ENCODE data around the gene HOOK1. TPM values are rescaled to one million over a fixed set of nuclear protein-coding genes. Genes with fewer than 3 reads are reported as not detected.

Gene HOOK1
- total RNA-seq, 1 experiment from 2014 or later: 42.0 TPM

GRCh38 chr1:59804301-59804700 is 10.4 kb upstream of the HOOK1 start:
- no peak overlapping the region for H2BK120ac ChIP-seq (ENCODE audit: low read depth, low read length, poor library complexity, severe bottlenecking)
- H2BK5ac ChIP-seq (ENCODE audit: insufficient read length, low read length): no peak overlapping the region
- H2BK20ac ChIP-seq (ENCODE audit: low read depth, low read length, poor library complexity, severe bottlenecking): no peak overlapping the region
- H4K20me1 ChIP-seq (ENCODE audit: control insufficient read depth, insufficient read depth, insufficient read length): no peaks in the 10 kb centered on the region
- H3K4ac ChIP-seq (ENCODE audit: low read depth, low read length): no peak overlapping the region
- no peak overlapping the region for H2BK15ac ChIP-seq (ENCODE audit: low read depth, low read length)
- no peaks in the 10 kb centered on the region for H3K79me2 ChIP-seq (ENCODE audit: insufficient read depth, low read length)
- Mint-ChIP-seq H3K4me1 (no peaks in the 10 kb centered on the region), H3K27me3 (ENCODE audit: low read depth) (peaks cover 3% of the 10 kb centered on the region; the same call in 1 of the 2 replicates), H3K4me3 (no peak overlapping the region), H3K36me3 (ENCODE audit: insufficient read depth in 1 of 3, low read depth in 3 of 3) (no peaks in the 10 kb centered on the region), H3K9me3 (no peaks in the 10 kb centered on the region), H3K27ac (no peak overlapping the region)
- H2AFZ ChIP-seq (ENCODE audit: low read length): no peak overlapping the region
- DNase-seq: no peak
- H4K8ac ChIP-seq (replicated peaks; ENCODE audit: insufficient read length, low read depth, low read length): no peak overlapping the region
- H2AK5ac ChIP-seq (ENCODE audit: insufficient read length, low read length): no peak overlapping the region
- no peak overlapping the region for H3K27ac ChIP-seq (ENCODE audit: insufficient read length, low read depth, low read length)
- H3T11ph ChIP-seq (ENCODE audit: low read length): no peak overlapping the region
- no peaks in the 10 kb centered on the region for H3K4me1 ChIP-seq (ENCODE audit: insufficient read depth, low read length)
- no peak overlapping the region for H3K18ac ChIP-seq (ENCODE audit: insufficient read length, low read depth, low read length)
- H3K56ac ChIP-seq (ENCODE audit: insufficient read length, low read depth, low read length): no peak overlapping the region
- H3K14ac ChIP-seq (ENCODE audit: insufficient read depth, low read length): no peak overlapping the region
- H2BK12ac ChIP-seq (ENCODE audit: insufficient read length, low read depth, low read length): no peak overlapping the region
- no peaks in the 10 kb centered on the region for H3K79me1 ChIP-seq (ENCODE audit: insufficient read depth, low read depth, low read length, poor library complexity, severe bottlenecking)
- H3K23ac ChIP-seq (ENCODE audit: insufficient read length, low read depth, low read length): no peak overlapping the region
- H3K9ac ChIP-seq (ENCODE audit: extremely low read depth, insufficient read length, low read length): no peak overlapping the region
- no peak overlapping the region for H4K5ac ChIP-seq (ENCODE audit: insufficient read length, low read depth, low read length)
- H3K4me2 ChIP-seq (ENCODE audit: insufficient read depth, insufficient read length, low read length): no peak overlapping the region
- H3K23me2 ChIP-seq (ENCODE audit: insufficient read length, low read depth, low read length, poor library complexity, severe bottlenecking): no peaks in the 10 kb centered on the region
- H3K9me3 ChIP-seq (ENCODE audit: control insufficient read depth, low read depth, low read length): no peaks in the 10 kb centered on the region
- H4K91ac ChIP-seq (ENCODE audit: insufficient read length, low read depth, low read length): no peak overlapping the region
- no peaks in the 10 kb centered on the region for H3K27me3 ChIP-seq (ENCODE audit: insufficient read depth, low read length)
- TF ChIP-seq CTCF (conservative IDR thresholded peaks at IDR 0.05): no peak

Measured in H9 (cell line).